NCI-H1436 (cell line): ENCODE data around the gene SLC26A11.
"Not testable (repeated sequence)": the region's sequence is repeated elsewhere in the genome, so short reads cannot be mapped to it uniquely, and the experiment has no call there.

Source experiments
- DNase-seq: peaks from one replicate; lab custom pipeline; 2025; lab: John Stamatoyannopoulos, UW

Gene SLC26A11

GRCh38 chr17:80262291-80262690, 42.1 kb downstream of the SLC26A11 start:
- no peak for DNase-seq

GRCh38 chr17:80262775-80263244, 42.6 kb downstream of the SLC26A11 start:
- DNase-seq, result no peak

GRCh38 chr17:80263253-80264204, 43.3 kb downstream of the SLC26A11 start:
- peak; percentile 79 for DNase-seq

- no peak for DNase-seq
These were observed 44.2 kb downstream of the SLC26A11 start for GRCh38 chr17:80264205-80265075.

GRCh38 chr17:80265205-80266068, 45.2 kb downstream of the SLC26A11 start:
- no peak for DNase-seq

DNA sequence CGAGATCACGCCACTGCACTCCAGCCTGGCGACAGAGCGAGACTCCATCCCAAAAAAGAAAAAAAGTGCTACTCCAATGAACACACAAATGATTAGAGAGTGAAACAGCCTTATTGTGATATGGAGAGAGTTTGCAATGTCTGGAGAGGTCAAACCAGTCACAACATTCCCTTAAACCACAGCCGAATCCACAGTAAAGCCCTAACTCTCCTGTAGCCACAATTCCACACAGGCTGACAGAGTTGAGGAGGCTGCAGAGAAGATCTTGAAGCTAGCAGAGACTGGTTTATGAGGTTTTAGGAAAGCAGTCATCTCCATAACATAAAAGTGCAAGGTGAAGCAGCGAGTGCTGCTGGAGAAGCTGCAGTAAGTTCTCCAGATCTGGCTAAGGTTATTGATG, 47.2 kb downstream of the SLC26A11 start:
- no peak for DNase-seq

DNA sequence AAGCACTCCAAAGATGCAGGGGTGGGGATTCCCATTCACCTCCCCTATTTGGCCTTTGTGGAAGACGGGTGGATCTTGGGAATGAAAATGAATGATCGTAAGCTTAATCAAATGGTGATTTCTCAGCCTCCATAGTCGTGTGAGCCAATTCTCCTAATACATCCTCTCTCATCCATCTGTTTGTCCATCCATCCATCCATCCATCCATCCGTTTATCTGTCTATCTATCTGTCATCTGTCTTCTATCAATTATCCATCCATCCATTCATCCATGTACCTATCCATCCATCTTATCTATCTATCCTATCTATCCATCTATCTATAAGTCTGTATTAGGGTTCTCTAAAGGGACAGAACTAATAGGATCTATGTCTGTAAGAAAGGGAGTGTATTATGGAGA, 48.2 kb downstream of the SLC26A11 start:
- no peak for DNase-seq

DNA sequence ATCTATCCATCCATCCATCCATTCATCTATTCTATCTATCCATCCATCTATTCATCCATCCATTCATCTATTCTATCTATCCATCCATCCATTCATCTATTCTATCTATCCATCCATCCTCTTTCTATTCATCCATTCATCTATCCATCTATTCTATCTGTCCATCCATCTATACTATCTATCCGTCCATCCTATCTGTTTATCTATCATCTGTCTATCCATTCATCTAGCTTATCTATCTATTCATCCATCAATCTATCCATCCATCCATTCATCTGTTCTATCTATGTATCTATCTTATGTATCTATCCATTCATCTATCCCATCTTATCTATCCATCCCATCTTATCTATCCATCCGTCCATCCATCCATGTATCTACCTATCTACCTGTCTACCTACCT, 49.2 kb downstream of the SLC26A11 start:
- DNase-seq, result no peak

GRCh38 chr17:80270104-80270503, 49.9 kb downstream of the SLC26A11 start:
- no peak for DNase-seq

DNA sequence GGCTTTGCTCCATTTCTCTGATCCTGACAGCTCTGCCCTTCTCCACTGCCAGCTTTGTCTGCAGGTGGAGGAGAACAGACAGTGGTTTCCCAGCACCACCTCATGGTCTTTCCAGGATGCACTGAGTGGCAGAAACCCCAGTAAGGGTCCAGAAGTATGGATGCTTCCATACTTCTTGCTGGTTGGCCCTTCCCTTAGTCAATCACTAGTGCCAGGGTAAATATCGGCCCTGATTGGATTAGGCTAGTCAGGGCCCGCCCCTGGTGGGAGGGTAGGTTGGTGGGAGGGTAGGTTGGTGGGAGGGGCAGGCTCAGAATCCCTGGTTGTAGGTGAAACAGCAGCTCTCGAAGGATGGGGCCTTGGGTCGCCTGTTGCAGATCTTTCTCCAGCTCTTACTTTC, 50.6 kb downstream of the SLC26A11 start:
- DNase-seq, result no peak

GRCh38 chr17:80272366-80272765, 52.1 kb downstream of the SLC26A11 start:
- no peak for DNase-seq

GRCh38 chr17:80274331-80274730, 54.1 kb downstream of the SLC26A11 start:
- no peak for DNase-seq

DNA sequence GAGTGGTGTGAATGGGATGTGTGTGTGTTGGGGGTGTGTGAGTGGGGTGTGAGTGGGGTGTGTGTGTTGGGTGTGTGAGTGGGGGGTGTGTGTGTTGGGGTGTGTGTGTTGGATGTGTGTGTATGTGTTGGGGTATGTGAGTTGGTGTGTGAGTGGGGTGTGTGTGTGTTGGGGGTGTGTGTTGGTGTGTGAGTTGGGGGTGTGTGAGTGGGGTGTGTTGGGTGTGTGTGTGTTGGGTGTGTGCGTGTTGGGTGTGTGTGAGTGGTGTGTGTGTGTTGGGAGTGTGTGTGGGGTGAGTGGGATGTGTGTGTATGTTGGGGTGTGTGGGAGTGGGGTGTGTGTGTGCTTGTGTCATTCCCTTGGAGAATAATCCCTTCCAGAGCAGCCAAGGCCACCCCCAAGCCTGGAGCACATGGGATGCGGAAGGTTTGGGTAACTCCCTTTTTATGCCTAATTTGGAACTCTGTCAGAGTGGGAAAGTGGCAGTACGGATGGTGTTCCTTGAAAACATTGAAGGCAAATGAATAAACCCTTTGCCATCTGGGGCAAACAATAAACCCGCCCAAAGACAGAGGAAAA, 54.7 kb downstream of the SLC26A11 start:
- DNase-seq, result no peak

GRCh38 chr17:80275857-80276256, 55.6 kb downstream of the SLC26A11 start:
- not testable (repeated sequence) for DNase-seq

DNA sequence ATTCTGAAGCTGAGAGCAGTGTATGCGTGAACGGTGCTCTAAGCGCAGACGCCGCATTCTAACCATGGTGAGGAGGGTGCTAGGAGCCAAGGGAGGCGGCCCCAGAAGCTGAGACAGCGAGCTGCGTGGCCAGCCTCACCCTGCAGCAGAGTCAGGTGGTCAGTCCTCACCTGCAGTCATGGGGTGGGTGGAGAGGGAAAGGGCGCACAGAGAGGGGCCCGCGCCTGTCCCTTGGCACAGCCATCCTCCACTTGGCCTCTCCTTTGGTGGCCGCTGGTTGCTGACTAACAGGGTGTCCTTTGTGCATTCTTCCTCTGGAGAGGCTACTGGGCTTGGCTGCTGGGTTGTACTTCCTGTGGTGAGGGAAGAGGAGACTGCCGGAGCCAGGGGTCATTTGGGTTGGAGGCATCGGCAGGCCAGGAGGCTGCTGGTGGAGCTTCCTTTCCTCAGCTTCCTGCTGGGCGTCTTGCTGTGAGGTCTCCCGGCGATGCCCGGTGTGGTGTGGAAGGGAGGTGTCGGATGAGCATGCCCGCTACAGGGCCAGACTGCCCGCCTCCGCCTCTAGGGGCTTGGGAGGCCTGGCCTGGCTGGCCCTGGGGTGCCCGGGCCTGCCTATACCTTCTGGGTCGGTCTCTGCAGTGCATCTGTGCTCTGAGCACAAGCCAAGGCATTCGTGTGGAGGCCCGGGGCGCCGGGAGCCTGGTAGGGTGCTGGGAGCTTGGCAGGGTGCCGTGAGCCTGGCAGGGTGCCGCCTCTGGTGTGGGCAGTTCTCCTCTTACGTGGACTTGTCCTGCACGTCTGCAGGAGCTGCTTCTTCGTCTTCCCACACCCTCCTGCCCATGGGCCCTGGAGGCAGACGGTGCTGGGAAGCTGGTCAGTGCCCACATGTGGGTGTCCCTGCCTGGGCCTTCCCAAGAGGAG, 57.8 kb downstream of the SLC26A11 start:
- DNase-seq, result no peak

- no peak for DNase-seq
These were observed 59.7 kb downstream of the SLC26A11 start for GRCh38 chr17:80279895-80280294.

DNA sequence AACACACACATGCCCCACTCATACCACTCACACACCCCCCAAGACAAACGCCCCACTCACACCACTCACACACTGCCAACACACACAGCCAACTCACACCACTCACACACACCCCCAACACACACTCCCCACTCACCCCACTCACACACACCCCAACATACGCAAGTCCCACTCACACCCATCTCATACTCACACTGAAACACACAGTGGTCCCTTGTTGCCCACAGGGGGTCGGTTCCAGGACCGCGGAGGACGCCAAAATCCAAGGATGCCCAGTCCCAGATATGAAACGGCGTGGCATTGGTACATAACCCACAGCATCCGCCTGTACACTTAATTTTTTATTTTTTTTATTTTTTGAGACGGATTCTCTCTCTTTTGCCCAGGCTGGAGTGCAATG, 61.3 kb downstream of the SLC26A11 start:
- DNase-seq, result no peak

- DNase-seq, result no peak
These were observed 63.1 kb downstream of the SLC26A11 start for GRCh38 chr17:80283116-80283852.

DNA sequence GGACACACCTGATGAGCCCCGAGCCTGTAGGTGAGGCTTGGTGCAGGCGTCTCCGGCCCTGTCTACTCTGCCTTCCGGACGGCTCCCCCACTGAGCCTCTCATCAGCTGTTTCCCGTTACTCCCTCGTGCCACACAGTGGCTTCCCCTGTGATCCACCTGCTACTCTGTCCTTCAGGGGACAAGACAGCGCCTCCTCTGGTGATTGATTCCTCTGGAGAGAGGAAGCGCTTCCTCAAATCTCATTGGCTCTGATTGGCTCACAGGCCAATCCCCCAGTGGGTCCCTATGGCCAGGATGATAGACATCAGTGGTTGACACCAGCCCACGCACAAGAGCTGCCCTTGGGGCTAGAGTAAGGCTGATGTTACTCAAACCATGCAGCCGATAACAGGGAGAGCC, 64.4 kb downstream of the SLC26A11 start:
- DNase-seq, result no peak
